ENCODE results near the gene POLD3.
"Not testable (repeated sequence)": the region's sequence is repeated elsewhere in the genome, so short reads cannot be mapped to it uniquely, and the experiment has no call there.

Gene POLD3

DNA sequence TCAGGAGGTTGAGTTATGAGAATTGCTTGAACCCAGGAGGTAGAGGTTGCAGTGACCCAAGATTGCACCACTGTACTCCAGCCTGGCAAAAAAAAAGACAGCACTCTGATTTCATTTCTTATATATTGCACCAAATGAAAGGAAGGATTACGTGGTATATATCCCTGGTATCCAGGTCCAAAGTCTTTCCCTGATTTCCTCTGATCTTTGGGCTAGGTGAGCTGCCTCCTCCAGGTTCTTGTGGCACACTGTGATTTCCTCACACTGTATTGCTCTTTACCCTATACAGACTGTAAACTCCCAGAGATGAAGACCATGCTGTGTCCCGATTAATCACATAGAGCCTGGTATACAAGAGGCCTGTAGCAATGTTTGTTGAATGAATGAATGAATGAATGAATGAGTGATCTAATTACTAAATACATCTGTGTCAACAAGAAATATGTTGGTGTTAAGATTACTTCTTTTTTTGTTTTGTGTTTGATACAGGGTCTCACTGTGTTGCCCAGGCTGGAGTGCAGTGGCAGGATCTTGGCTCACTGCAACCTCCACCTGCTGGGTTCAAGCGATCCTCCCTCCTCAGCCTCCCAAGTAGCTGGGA, 9.3 kb upstream of the POLD3 start:
- H3K79me1 ChIP-seq (ENCODE audit: low read length), result peaks cover 5% of the 10 kb centered on the region
- peaks cover 5 to 12% of the 10 kb centered on the region in 2 experiments for H3K4me1 ChIP-seq (ENCODE audit: control insufficient read depth in 1 of 2, insufficient read depth in 2 of 2, low read length in 2 of 2)
- no peaks in the 10 kb centered on the region for H3K9me3 ChIP-seq (ENCODE audit: insufficient read depth, low read depth, low read length)
- no peaks in the 10 kb centered on the region for H3K27me3 ChIP-seq (ENCODE audit: insufficient read depth, low read length)
- H3K9ac ChIP-seq (ENCODE audit: low read length), result no peak overlapping the region
- no peaks in the 10 kb centered on the region for H3K36me3 ChIP-seq (ENCODE audit: control insufficient read depth in 1 of 2, insufficient read depth in 2 of 2, low read length in 2 of 2)
- H3K14ac ChIP-seq (ENCODE audit: low read length), result no peak overlapping the region
- H3K4me2 ChIP-seq (ENCODE audit: low read length), result no peak overlapping the region
- peak overlapping the region; percentile 16 for H4K91ac ChIP-seq (ENCODE audit: low read depth, low read length)
- no peak overlapping the region for H4K8ac ChIP-seq (ENCODE audit: low read depth, low read length)
- no CpG with 5 or more reads among the region's 3 CpGs for WGBS (ENCODE audit: extremely low coverage, insufficient coverage, insufficient read length)
- H3K4ac ChIP-seq (ENCODE audit: low read depth, low read length), result no peak overlapping the region
- no peak overlapping the region for H2AK5ac ChIP-seq (ENCODE audit: low read length)
- no peak overlapping the region for H3K4me3 ChIP-seq (ENCODE audit: low read depth, low read length)
- no peak overlapping the region for H2AFZ ChIP-seq (ENCODE audit: insufficient read depth, low read length, poor library complexity)
- no peak for DNase-seq
- H3K27ac ChIP-seq (ENCODE audit: low read depth, low read length), result no peak overlapping the region
- H3K18ac ChIP-seq (ENCODE audit: low read length), result no peak overlapping the region
- no peak overlapping the region for H3K23ac ChIP-seq (ENCODE audit: low read length)
- no peaks in the 10 kb centered on the region for H3K79me2 ChIP-seq (ENCODE audit: control insufficient read depth, insufficient read depth, low read length, poor library complexity)
- no peak overlapping the region for H2BK5ac ChIP-seq (ENCODE audit: low read depth, low read length, poor library complexity)
- peak overlapping the region; percentile 42 for H2BK12ac ChIP-seq (ENCODE audit: low read length)
- H2BK120ac ChIP-seq (ENCODE audit: insufficient read depth, low read length, poor library complexity), result no peak overlapping the region
- H4K12ac ChIP-seq (ENCODE audit: low read depth, low read length), result no peak overlapping the region

DNA sequence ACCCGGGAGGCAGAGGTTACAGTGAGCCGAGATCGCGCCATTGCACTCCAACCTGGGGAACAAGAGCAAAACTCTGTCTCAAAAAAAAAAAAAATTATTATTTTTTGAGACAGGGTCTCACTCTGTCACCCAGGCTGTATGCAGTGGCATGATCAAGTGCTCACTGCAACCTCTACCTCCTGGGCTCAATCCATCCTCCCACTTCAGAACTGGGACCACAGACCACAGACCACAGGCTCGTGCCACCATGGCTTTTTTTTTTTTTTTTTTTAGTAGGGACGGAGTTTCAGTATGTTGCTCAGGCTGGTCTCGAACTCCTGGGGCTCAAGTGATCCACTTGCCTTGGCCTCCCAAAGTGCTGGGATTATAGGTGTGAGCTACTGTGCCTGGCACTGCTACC, 1.9 kb upstream of the POLD3 start:
- H2BK120ac ChIP-seq (ENCODE audit: insufficient read depth, low read length, poor library complexity); H3K9ac ChIP-seq (ENCODE audit: low read length); H3K79me1 ChIP-seq (ENCODE audit: low read length); H2AFZ ChIP-seq (ENCODE audit: insufficient read depth, low read length, poor library complexity); H3K18ac ChIP-seq (ENCODE audit: low read length); H4K91ac ChIP-seq (ENCODE audit: low read depth, low read length); H3K27ac ChIP-seq (ENCODE audit: low read depth, low read length); H3K36me3 ChIP-seq (ENCODE audit: control insufficient read depth in 1 of 2, insufficient read depth in 2 of 2, low read length in 2 of 2); H3K4ac ChIP-seq (ENCODE audit: low read depth, low read length); H3K9me3 ChIP-seq (ENCODE audit: insufficient read depth, low read depth, low read length); H2BK12ac ChIP-seq (ENCODE audit: low read length); H2BK5ac ChIP-seq (ENCODE audit: low read depth, low read length, poor library complexity); H3K14ac ChIP-seq (ENCODE audit: low read length); H3K79me2 ChIP-seq (ENCODE audit: control insufficient read depth, insufficient read depth, low read length, poor library complexity); H3K4me2 ChIP-seq (ENCODE audit: low read length); H4K8ac ChIP-seq (ENCODE audit: low read depth, low read length); H3K4me1 ChIP-seq (ENCODE audit: control insufficient read depth in 1 of 2, insufficient read depth in 2 of 2, low read length in 2 of 2); H2AK5ac ChIP-seq (ENCODE audit: low read length); H3K23ac ChIP-seq (ENCODE audit: low read length); DNase-seq; H3K27me3 ChIP-seq (ENCODE audit: insufficient read depth, low read length); H4K12ac ChIP-seq (ENCODE audit: low read depth, low read length); H3K4me3 ChIP-seq (ENCODE audit: low read depth, low read length): not testable (repeated sequence)
- no CpG with 5 or more reads among the region's 7 CpGs for WGBS (ENCODE audit: extremely low coverage, insufficient coverage, insufficient read length)

DNA sequence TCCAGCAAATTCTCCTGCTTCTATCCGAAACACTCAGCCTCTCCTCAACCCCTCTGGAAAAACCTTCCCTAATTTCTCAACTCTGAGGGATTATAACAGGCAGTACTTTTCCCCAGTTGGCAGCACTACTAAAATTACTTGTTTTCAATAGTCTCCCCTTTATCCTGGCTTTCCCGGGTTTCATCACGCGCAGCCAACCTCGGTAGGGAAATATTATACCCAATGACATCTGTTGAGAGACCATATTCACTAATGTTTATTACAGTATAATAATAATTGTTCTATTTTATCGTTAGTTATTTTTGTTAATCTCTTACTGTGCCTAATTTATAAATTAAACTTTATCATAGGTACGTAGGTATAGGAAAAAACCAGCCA, 330 bp upstream of the POLD3 start:
- WGBS (ENCODE audit: extremely low coverage, insufficient coverage, insufficient read length), result no CpG with 5 or more reads among the region's 7 CpGs
- Histone ChIP-seq H2BK5ac (ENCODE audit: low read depth, low read length, poor library complexity) (no peak overlapping the region), H2AFZ (ENCODE audit: insufficient read depth, low read length, poor library complexity) (peak overlapping the region; percentile 57), H3K23ac (ENCODE audit: low read length) (no peak overlapping the region), H3K9ac (ENCODE audit: low read length) (no peak overlapping the region), H3K4me1 (ENCODE audit: control insufficient read depth in 1 of 2, insufficient read depth in 2 of 2, low read length in 2 of 2) (peaks cover 0 to 5% of the 10 kb centered on the region in 2 experiments), H3K4me2 (ENCODE audit: low read length) (peak overlapping the region; percentile 52), H3K27ac (ENCODE audit: low read depth, low read length) (no peak overlapping the region), H3K18ac (ENCODE audit: low read length) (no peak overlapping the region), H3K79me1 (ENCODE audit: low read length) (peaks cover 4% of the 10 kb centered on the region), H2BK120ac (ENCODE audit: insufficient read depth, low read length, poor library complexity) (no peak overlapping the region), H3K79me2 (ENCODE audit: control insufficient read depth, insufficient read depth, low read length, poor library complexity) (peaks cover 4% of the 10 kb centered on the region), H4K8ac (ENCODE audit: low read depth, low read length) (no peak overlapping the region), H3K9me3 (ENCODE audit: insufficient read depth, low read depth, low read length) (no peaks in the 10 kb centered on the region), H3K36me3 (ENCODE audit: control insufficient read depth in 1 of 2, insufficient read depth in 2 of 2, low read length in 2 of 2) (peaks cover 0 to 3% of the 10 kb centered on the region in 2 experiments), H4K12ac (ENCODE audit: low read depth, low read length) (no peak overlapping the region), H3K14ac (ENCODE audit: low read length) (no peak overlapping the region), H3K27me3 (ENCODE audit: insufficient read depth, low read length) (no peaks in the 10 kb centered on the region), H3K4me3 (ENCODE audit: low read depth, low read length) (peak overlapping the region; percentile 93), H3K4ac (ENCODE audit: low read depth, low read length) (no peak overlapping the region), H2BK12ac (ENCODE audit: low read length) (no peak overlapping the region), H2AK5ac (ENCODE audit: low read length) (no peak overlapping the region), H4K91ac (ENCODE audit: low read depth, low read length) (no peak overlapping the region)
- no peak for DNase-seq

DNA sequence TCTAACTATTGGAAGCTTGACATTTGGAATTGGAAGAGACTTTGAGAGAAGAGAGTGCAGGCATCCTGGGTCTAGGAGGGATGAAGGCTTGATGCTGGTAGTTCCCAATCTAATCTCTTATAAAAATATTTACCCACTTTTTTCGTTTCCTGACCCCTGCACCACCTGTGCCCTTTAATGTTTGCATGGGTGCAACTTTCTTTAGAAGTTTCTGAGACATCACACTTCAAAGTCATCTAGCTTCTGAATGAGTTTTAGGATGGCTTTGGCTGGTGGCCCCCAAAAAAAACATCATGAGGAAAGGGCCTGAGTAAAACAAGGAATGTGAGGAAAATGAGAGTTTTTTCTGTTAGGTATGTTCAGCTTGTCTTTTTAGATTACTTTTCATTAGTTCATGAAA, 1.1 kb downstream of the POLD3 start:
- no peak overlapping the region for H2BK120ac ChIP-seq (ENCODE audit: insufficient read depth, low read length, poor library complexity)
- H3K79me2 ChIP-seq (ENCODE audit: control insufficient read depth, insufficient read depth, low read length, poor library complexity), result peaks cover 4% of the 10 kb centered on the region
- no peak for DNase-seq
- H2AFZ ChIP-seq (ENCODE audit: insufficient read depth, low read length, poor library complexity), result no peak overlapping the region
- H3K79me1 ChIP-seq (ENCODE audit: low read length), result peaks cover 4% of the 10 kb centered on the region
- H3K18ac ChIP-seq (ENCODE audit: low read length), result no peak overlapping the region
- H3K4me1 ChIP-seq (ENCODE audit: control insufficient read depth in 1 of 2, insufficient read depth in 2 of 2, low read length in 2 of 2), result peaks cover 0 to 5% of the 10 kb centered on the region in 2 experiments
- H3K27me3 ChIP-seq (ENCODE audit: insufficient read depth, low read length), result no peaks in the 10 kb centered on the region
- no peak overlapping the region for H3K14ac ChIP-seq (ENCODE audit: low read length)
- H4K8ac ChIP-seq (ENCODE audit: low read depth, low read length), result no peak overlapping the region
- H4K12ac ChIP-seq (ENCODE audit: low read depth, low read length), result no peak overlapping the region
- no peak overlapping the region for H2AK5ac ChIP-seq (ENCODE audit: low read length)
- H3K4me2 ChIP-seq (ENCODE audit: low read length), result peak overlapping the region; percentile 73
- no peaks in the 10 kb centered on the region for H3K9me3 ChIP-seq (ENCODE audit: insufficient read depth, low read depth, low read length)
- H3K9ac ChIP-seq (ENCODE audit: low read length), result no peak overlapping the region
- no peak overlapping the region for H4K91ac ChIP-seq (ENCODE audit: low read depth, low read length)
- H2BK5ac ChIP-seq (ENCODE audit: low read depth, low read length, poor library complexity), result no peak overlapping the region
- no peak overlapping the region for H2BK12ac ChIP-seq (ENCODE audit: low read length)
- H3K27ac ChIP-seq (ENCODE audit: low read depth, low read length), result no peak overlapping the region
- H3K4me3 ChIP-seq (ENCODE audit: low read depth, low read length), result no peak overlapping the region
- WGBS (ENCODE audit: extremely low coverage, insufficient coverage, insufficient read length), result no CpG with 5 or more reads among the region's 1 CpG
- H3K4ac ChIP-seq (ENCODE audit: low read depth, low read length), result peak overlapping the region; percentile 40
- no peak overlapping the region for H3K23ac ChIP-seq (ENCODE audit: low read length)
- peaks cover 2 to 4% of the 10 kb centered on the region in 2 experiments for H3K36me3 ChIP-seq (ENCODE audit: control insufficient read depth in 1 of 2, insufficient read depth in 2 of 2, low read length in 2 of 2)

All from trophoblast cell (in vitro differentiated cells and primary cell).